Measurements from ENCODE around the gene NR1H4.
"Not testable (repeated sequence)": the region's sequence is repeated elsewhere in the genome, so short reads cannot be mapped to it uniquely, and the experiment has no call there.

Gene NR1H4

GRCh38 chr12:100473716-100474150, at the start of gene NR1H4:
NR1H4 (plus strand) TSS chr12:100473866; CDS start chr12:100493324, 19,458 bp downstream.
- no peak for DNase-seq

- no peak for DNase-seq
These were observed 47.5 kb upstream of the NR1H4 start for GRCh38 chr12:100426145-100426544.

GRCh38 chr12:100427078-100427477, 46.6 kb upstream of the NR1H4 start:
- DNase-seq: peak in 1 of 2 experiments; percentile 21

GRCh38 chr12:100430251-100430650, 43.4 kb upstream of the NR1H4 start:
- DNase-seq: not testable (repeated sequence)

- no peak for DNase-seq
These were observed 40.0 kb upstream of the NR1H4 start for GRCh38 chr12:100433701-100434100.

GRCh38 chr12:100434177-100434576, 39.5 kb upstream of the NR1H4 start:
- DNase-seq: no peak

GRCh38 chr12:100435957-100436356, 37.7 kb upstream of the NR1H4 start:
- no peak for DNase-seq

GRCh38 chr12:100437038-100437841, 36.4 kb upstream of the NR1H4 start:
- no peak for DNase-seq

- no peak for DNase-seq
These were observed 33.9 kb upstream of the NR1H4 start for GRCh38 chr12:100439797-100440196.

GRCh38 chr12:100442403-100442802, 31.3 kb upstream of the NR1H4 start:
- DNase-seq: no peak

GRCh38 chr12:100443434-100443833, 30.2 kb upstream of the NR1H4 start:
- DNase-seq: no peak

- no peak for DNase-seq
These were observed 28.6 kb upstream of the NR1H4 start for GRCh38 chr12:100445081-100445481.

- no peak for DNase-seq
These were observed 26.3 kb upstream of the NR1H4 start for GRCh38 chr12:100447381-100447780.

GRCh38 chr12:100448656-100449055, 25.0 kb upstream of the NR1H4 start:
- no peak for DNase-seq

GRCh38 chr12:100450735-100451134, 22.9 kb upstream of the NR1H4 start:
- no peak for DNase-seq

GRCh38 chr12:100453951-100454350, 19.7 kb upstream of the NR1H4 start:
- DNase-seq: no peak

- no peak for DNase-seq
These were observed 17.8 kb upstream of the NR1H4 start for GRCh38 chr12:100455896-100456295.

GRCh38 chr12:100458191-100458590, 15.5 kb upstream of the NR1H4 start:
- no peak for DNase-seq

GRCh38 chr12:100460702-100461101, 13.0 kb upstream of the NR1H4 start:
- DNase-seq: no peak

- DNase-seq: no peak
These were observed 12.2 kb upstream of the NR1H4 start for GRCh38 chr12:100461330-100461973.

- DNase-seq: no peak
These were observed 10.0 kb upstream of the NR1H4 start for GRCh38 chr12:100463661-100464060.

GRCh38 chr12:100464529-100464928, 9.1 kb upstream of the NR1H4 start:
- DNase-seq: no peak

- no peak for DNase-seq
These were observed 5.5 kb upstream of the NR1H4 start for GRCh38 chr12:100468126-100468525.

GRCh38 chr12:100472325-100472724, 1.3 kb upstream of the NR1H4 start:
- no peak for DNase-seq
